ENCODE measurements around the gene SMAD9. TPM values are rescaled to one million over a fixed set of nuclear protein-coding genes. Genes with fewer than 3 reads are reported as not detected.
A peak's percentile ranks its signal among the peaks of the same experiment; 100 is the strongest.

Gene SMAD9
- not detected for total RNA-seq

- CTCF ChIA-PET = no interaction called here
- Mint-ChIP-seq H3K36me3 (no peaks in the 10 kb centered on the region), H3K27me3 (peaks cover 72% of the 10 kb centered on the region), H3K4me3 (peak within 1 kb of the TSS; percentile 20), H3K9me3 (ENCODE audit: low read depth) (no peaks in the 10 kb centered on the region), H3K4me1 (peaks cover 9% of the 10 kb centered on the region), H3K27ac (no peak within 1 kb of the TSS)
- ATAC-seq (peak; percentile 76), DNase-seq (no peak)
Measured at GRCh38 chr13:36919833-36920615, at the start of gene SMAD9. Gene SMAD9 (minus strand): TSS chr13:36920238. CDS start chr13:36879689, 40,549 bp downstream.

GRCh38 chr13:36966404-36966803 is 46.4 kb upstream of the SMAD9 start:
- H3K4me1 Mint-ChIP-seq = peaks cover 4% of the 10 kb centered on the region
- no peaks in the 10 kb centered on the region for H3K27me3 Mint-ChIP-seq
- no peaks in the 10 kb centered on the region for H3K9me3 Mint-ChIP-seq (ENCODE audit: low read depth)
- H3K36me3 Mint-ChIP-seq = peaks cover 38% of the 10 kb centered on the region
- no peak overlapping the region for H3K4me3 Mint-ChIP-seq
- CTCF ChIA-PET = no interaction called here
- ATAC-seq (no peak), DNase-seq (no peak)
- H3K27ac Mint-ChIP-seq = no peak overlapping the region

- Mint-ChIP-seq H3K9me3 (ENCODE audit: low read depth) (no peaks in the 10 kb centered on the region), H3K27me3 (no peaks in the 10 kb centered on the region)
Measured at GRCh38 chr13:36965767-36966166, 45.7 kb upstream of the SMAD9 start.

GRCh38 chr13:36959456-36960116 is 39.5 kb upstream of the SMAD9 start:
- ATAC-seq = no peak
- Mint-ChIP-seq H3K4me3 (no peak overlapping the region), H3K27ac (no peak overlapping the region), H3K4me1 (peaks cover 5% of the 10 kb centered on the region), H3K9me3 (ENCODE audit: low read depth) (no peaks in the 10 kb centered on the region), H3K27me3 (no peaks in the 10 kb centered on the region), H3K36me3 (peaks cover 19% of the 10 kb centered on the region)
- no peak for DNase-seq
- CTCF ChIA-PET = no interaction called here

More at GRCh38 chr13:36965767-36966166, 45.7 kb upstream of the SMAD9 start:
- H3K27ac Mint-ChIP-seq = no peak overlapping the region
- H3K4me3 Mint-ChIP-seq = no peak overlapping the region
- H3K36me3 Mint-ChIP-seq = peaks cover 39% of the 10 kb centered on the region
- H3K4me1 Mint-ChIP-seq = peaks cover 4% of the 10 kb centered on the region
- no peak for DNase-seq
- CTCF ChIA-PET = no interaction called here
- ATAC-seq = no peak

- no peak for DNase-seq
- H3K9me3 Mint-ChIP-seq (ENCODE audit: low read depth) = no peaks in the 10 kb centered on the region
- ATAC-seq = no peak
- no peaks in the 10 kb centered on the region for H3K27me3 Mint-ChIP-seq
- peaks cover 22% of the 10 kb centered on the region for H3K36me3 Mint-ChIP-seq
- H3K27ac Mint-ChIP-seq = no peak overlapping the region
- no peak overlapping the region for H3K4me3 Mint-ChIP-seq
- CTCF ChIA-PET = interaction anchor here (0.6 kb wide), 1 partner anchor 18 kb away, joined by 3 read pairs; no protein-coding TSS in a partner anchor
- H3K4me1 Mint-ChIP-seq = peaks cover 5% of the 10 kb centered on the region
Measured at GRCh38 chr13:36954542-36954941, 34.5 kb upstream of the SMAD9 start.

- H3K9me3 Mint-ChIP-seq (ENCODE audit: low read depth) = no peaks in the 10 kb centered on the region
- no peak overlapping the region for H3K4me3 Mint-ChIP-seq
- H3K36me3 Mint-ChIP-seq = peaks cover 28% of the 10 kb centered on the region
- no peaks in the 10 kb centered on the region for H3K4me1 Mint-ChIP-seq
- DNase-seq = no peak
- CTCF ChIA-PET = no interaction called here
- no peak for ATAC-seq
- H3K27ac Mint-ChIP-seq = no peak overlapping the region
- no peaks in the 10 kb centered on the region for H3K27me3 Mint-ChIP-seq
Measured at GRCh38 chr13:36950920-36951319, 30.9 kb upstream of the SMAD9 start.

GRCh38 chr13:36950330-36950729 is 30.3 kb upstream of the SMAD9 start:
- no peaks in the 10 kb centered on the region for H3K27me3 Mint-ChIP-seq
- no peak for DNase-seq
- H3K4me3 Mint-ChIP-seq = no peak overlapping the region
- ATAC-seq = no peak
- peaks cover 27% of the 10 kb centered on the region for H3K36me3 Mint-ChIP-seq
- CTCF ChIA-PET = no interaction called here
- no peaks in the 10 kb centered on the region for H3K4me1 Mint-ChIP-seq
- no peaks in the 10 kb centered on the region for H3K9me3 Mint-ChIP-seq (ENCODE audit: low read depth)
- H3K27ac Mint-ChIP-seq = no peak overlapping the region

GRCh38 chr13:36945078-36945477 is 25.0 kb upstream of the SMAD9 start:
- no peak overlapping the region for H3K27ac Mint-ChIP-seq
- no peaks in the 10 kb centered on the region for H3K9me3 Mint-ChIP-seq (ENCODE audit: low read depth)
- no peak overlapping the region for H3K4me3 Mint-ChIP-seq
- ATAC-seq (no peak), DNase-seq (no peak)
- CTCF ChIA-PET = no interaction called here
- peaks cover 14% of the 10 kb centered on the region for H3K36me3 Mint-ChIP-seq
- H3K4me1 Mint-ChIP-seq = no peaks in the 10 kb centered on the region
- H3K27me3 Mint-ChIP-seq = peaks cover 6% of the 10 kb centered on the region

- H3K27me3 Mint-ChIP-seq = peaks cover 31% of the 10 kb centered on the region
- H3K27ac Mint-ChIP-seq = no peak overlapping the region
- peaks cover under 1% of the 10 kb centered on the region for H3K4me1 Mint-ChIP-seq
- H3K4me3 Mint-ChIP-seq = no peak overlapping the region
- CTCF ChIA-PET = no interaction called here
- ATAC-seq (no peak), DNase-seq (no peak)
- H3K9me3 Mint-ChIP-seq (ENCODE audit: low read depth) = no peaks in the 10 kb centered on the region
- no peaks in the 10 kb centered on the region for H3K36me3 Mint-ChIP-seq
Measured at GRCh38 chr13:36925603-36926002, 5.6 kb upstream of the SMAD9 start.

- CTCF ChIA-PET = no interaction called here
- ATAC-seq (no peak), DNase-seq (no peak)
- H3K27ac Mint-ChIP-seq = no peak overlapping the region
- no peaks in the 10 kb centered on the region for H3K36me3 Mint-ChIP-seq
- H3K4me3 Mint-ChIP-seq = no peak overlapping the region
- H3K27me3 Mint-ChIP-seq = peaks cover 38% of the 10 kb centered on the region
- H3K9me3 Mint-ChIP-seq (ENCODE audit: low read depth) = no peaks in the 10 kb centered on the region
- H3K4me1 Mint-ChIP-seq = peaks cover 6% of the 10 kb centered on the region
Measured at GRCh38 chr13:36924001-36924400, 4.0 kb upstream of the SMAD9 start.

- H3K4me3 Mint-ChIP-seq = no peak overlapping the region
- CTCF ChIA-PET = no interaction called here
- peaks cover 9% of the 10 kb centered on the region for H3K4me1 Mint-ChIP-seq
- no peaks in the 10 kb centered on the region for H3K9me3 Mint-ChIP-seq (ENCODE audit: low read depth)
- H3K27ac Mint-ChIP-seq = no peak overlapping the region
- DNase-seq = no peak
- H3K36me3 Mint-ChIP-seq = no peaks in the 10 kb centered on the region
- no peak for ATAC-seq
- peaks cover 57% of the 10 kb centered on the region for H3K27me3 Mint-ChIP-seq
Measured at GRCh38 chr13:36921631-36922301, 1.7 kb upstream of the SMAD9 start.

GRCh38 chr13:36920616-36921185 is 663 bp upstream of the SMAD9 start:
- CTCF ChIA-PET = no interaction called here
- no peak overlapping the region for H3K4me3 Mint-ChIP-seq
- ATAC-seq = no peak

GRCh38 chr13:36919171-36919832 is 736 bp downstream of the SMAD9 start:
- Mint-ChIP-seq H3K4me1 (peaks cover 9% of the 10 kb centered on the region), H3K36me3 (no peaks in the 10 kb centered on the region), H3K27me3 (peaks cover 75% of the 10 kb centered on the region), H3K27ac (no peak overlapping the region), H3K4me3 (peak overlapping the region; percentile 20), H3K9me3 (ENCODE audit: low read depth) (no peaks in the 10 kb centered on the region)
- ATAC-seq = peak; percentile 58
- CTCF ChIA-PET = no interaction called here
- DNase-seq = no peak

More at GRCh38 chr13:36920616-36921185, 663 bp upstream of the SMAD9 start:
- Mint-ChIP-seq H3K27ac (no peak overlapping the region), H3K4me1 (peaks cover 9% of the 10 kb centered on the region), H3K36me3 (no peaks in the 10 kb centered on the region), H3K27me3 (peaks cover 67% of the 10 kb centered on the region), H3K9me3 (ENCODE audit: low read depth) (no peaks in the 10 kb centered on the region)
- no peak for DNase-seq
